ENCODE data around the gene GNB1L. TPM values are rescaled to one million over a fixed set of nuclear protein-coding genes. Genes with fewer than 3 reads are reported as not detected.
"Not testable (repeated sequence)": the region's sequence is repeated elsewhere in the genome, so short reads cannot be mapped to it uniquely, and the experiment has no call there.

GNB1L gene
- polyA plus RNA-seq, 1 donor = 4.2 TPM

GRCh38 chr22:19779011-19779421 is 75.7 kb downstream of the GNB1L start:
- no peak for DNase-seq

GRCh38 chr22:19777192-19777591 is 77.5 kb downstream of the GNB1L start:
- DNase-seq = not testable (repeated sequence)

GRCh38 chr22:19776433-19777031 is 78.1 kb downstream of the GNB1L start:
- DNase-seq = no peak

- DNase-seq = no peak
These were observed 79.0 kb downstream of the GNB1L start for GRCh38 chr22:19775496-19776325.

- DNase-seq = no peak
These were observed 80.0 kb downstream of the GNB1L start for GRCh38 chr22:19774628-19775027.

GRCh38 chr22:19773470-19774040 is 81.1 kb downstream of the GNB1L start:
- DNase-seq = no peak

GRCh38 chr22:19772673-19773469 is 81.8 kb downstream of the GNB1L start:
- DNase-seq = no peak

- no peak for DNase-seq
These were observed 82.3 kb downstream of the GNB1L start for GRCh38 chr22:19772422-19772672.

GRCh38 chr22:19770349-19771220 is 84.1 kb downstream of the GNB1L start:
- no peak for DNase-seq

- DNase-seq = no peak
These were observed 85.3 kb downstream of the GNB1L start for GRCh38 chr22:19769393-19769715.

- no peak for DNase-seq
These were observed 87.0 kb downstream of the GNB1L start for GRCh38 chr22:19767427-19768341.

GRCh38 chr22:19766511-19767426 is 87.9 kb downstream of the GNB1L start:
- no peak for DNase-seq

- no peak for DNase-seq
These were observed 88.5 kb downstream of the GNB1L start for GRCh38 chr22:19766240-19766510.

- DNase-seq = no peak
These were observed 89.0 kb downstream of the GNB1L start for GRCh38 chr22:19765477-19766239.

GRCh38 chr22:19764636-19765476 is 89.8 kb downstream of the GNB1L start:
- DNase-seq = no peak

- DNase-seq = no peak
These were observed 90.4 kb downstream of the GNB1L start for GRCh38 chr22:19764299-19764593.

GRCh38 chr22:19763458-19764298 is 91.0 kb downstream of the GNB1L start:
- DNase-seq = no peak

Data from left kidney (tissue), 2 donors.